OCI-LY3 (cell line): ENCODE results near the gene PIP4P1.

Experiments
- EZH2phosphoT487 ChIP-seq: fragments of 200-600 bp; shearing (Covaris generic); IDR thresholded peaks from 2 replicates; pipeline ENCODE4 v1.6.1; 2018; ENCODE audit warnings: antibody characterized with exemption, mixed run types, low read depth
- TF ChIP-seq, protein P1 (sequence below): fragments of 200-600, 300-600 bp; sonication (generic); IDR thresholded peaks from 2 replicates; pipeline ENCODE4 v1.5.1; 2014; ENCODE audit warnings: antibody characterized with exemption, low read length, low read depth

DNA sequence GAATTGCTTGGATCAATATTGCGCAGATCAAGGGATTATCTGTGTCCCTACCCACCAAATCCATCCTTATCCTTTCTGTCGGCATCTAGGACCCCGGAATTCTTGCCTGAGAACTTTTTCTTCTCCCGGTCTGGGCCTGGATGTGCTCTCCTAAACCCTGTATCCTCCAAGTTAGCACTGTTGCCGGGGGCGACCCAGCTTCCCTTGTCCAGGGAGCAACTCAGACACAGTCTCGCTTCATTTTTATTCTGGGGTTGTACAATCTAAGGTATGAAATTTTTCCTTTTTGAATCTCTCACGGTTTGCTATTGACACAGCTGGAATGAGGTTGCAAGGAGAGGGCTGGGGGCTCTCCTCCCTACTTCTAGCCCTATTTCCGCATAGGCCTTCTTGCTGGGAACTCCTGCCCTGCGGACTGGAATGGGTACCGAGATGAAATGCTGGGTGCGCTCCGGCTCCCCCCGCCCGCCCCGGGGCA, 7.6 kb upstream of the PIP4P1 start:
- TF ChIP-seq, protein P1, sequence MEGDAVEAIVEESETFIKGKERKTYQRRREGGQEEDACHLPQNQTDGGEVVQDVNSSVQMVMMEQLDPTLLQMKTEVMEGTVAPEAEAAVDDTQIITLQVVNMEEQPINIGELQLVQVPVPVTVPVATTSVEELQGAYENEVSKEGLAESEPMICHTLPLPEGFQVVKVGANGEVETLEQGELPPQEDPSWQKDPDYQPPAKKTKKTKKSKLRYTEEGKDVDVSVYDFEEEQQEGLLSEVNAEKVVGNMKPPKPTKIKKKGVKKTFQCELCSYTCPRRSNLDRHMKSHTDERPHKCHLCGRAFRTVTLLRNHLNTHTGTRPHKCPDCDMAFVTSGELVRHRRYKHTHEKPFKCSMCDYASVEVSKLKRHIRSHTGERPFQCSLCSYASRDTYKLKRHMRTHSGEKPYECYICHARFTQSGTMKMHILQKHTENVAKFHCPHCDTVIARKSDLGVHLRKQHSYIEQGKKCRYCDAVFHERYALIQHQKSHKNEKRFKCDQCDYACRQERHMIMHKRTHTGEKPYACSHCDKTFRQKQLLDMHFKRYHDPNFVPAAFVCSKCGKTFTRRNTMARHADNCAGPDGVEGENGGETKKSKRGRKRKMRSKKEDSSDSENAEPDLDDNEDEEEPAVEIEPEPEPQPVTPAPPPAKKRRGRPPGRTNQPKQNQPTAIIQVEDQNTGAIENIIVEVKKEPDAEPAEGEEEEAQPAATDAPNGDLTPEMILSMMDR, result no peak
- TF ChIP-seq EZH2phosphoT487, result no peak
